Colon (tissue), 2 donors: ENCODE measurements around the gene RARB.

Experiments used
- FAIRE-seq: peaks from 2 replicates; lab custom pipeline; 2012; peaks lifted over from hg19 to GRCh38; lab: Jason Lieb, UNC
- donor health status: control.
- donor health status: control.

The RARB gene

GRCh38 chr3:25427942-25428788, at the start of gene RARB:
RARB (plus strand) TSS chr3:25428263; CDS start chr3:25428732, 469 bp downstream.
- no peak for FAIRE-seq

- FAIRE-seq, result no peak
Observed at GRCh38 chr3:25378786-25379311, 49.2 kb upstream of the RARB start.

- FAIRE-seq, result no peak
Observed at GRCh38 chr3:25380222-25380739, 47.8 kb upstream of the RARB start.

GRCh38 chr3:25381083-25381482, 47.0 kb upstream of the RARB start:
- no peak for FAIRE-seq

GRCh38 chr3:25384471-25384870, 43.6 kb upstream of the RARB start:
- FAIRE-seq, result no peak

GRCh38 chr3:25385807-25386460, 42.1 kb upstream of the RARB start:
- FAIRE-seq, result no peak

GRCh38 chr3:25386686-25387255, 41.3 kb upstream of the RARB start:
- FAIRE-seq, result no peak

- FAIRE-seq, result no peak
Observed at GRCh38 chr3:25390605-25391004, 37.5 kb upstream of the RARB start.

- FAIRE-seq, result no peak
Observed at GRCh38 chr3:25396251-25396650, 31.8 kb upstream of the RARB start.

GRCh38 chr3:25396686-25397085, 31.4 kb upstream of the RARB start:
- FAIRE-seq, result no peak

GRCh38 chr3:25397150-25397549, 30.9 kb upstream of the RARB start:
- FAIRE-seq, result no peak

- no peak for FAIRE-seq
Observed at GRCh38 chr3:25400587-25400986, 27.5 kb upstream of the RARB start.

- no peak for FAIRE-seq
Observed at GRCh38 chr3:25403968-25404367, 24.1 kb upstream of the RARB start.

GRCh38 chr3:25404569-25404968, 23.5 kb upstream of the RARB start:
- no peak for FAIRE-seq

GRCh38 chr3:25405335-25405734, 22.7 kb upstream of the RARB start:
- FAIRE-seq, result no peak

- FAIRE-seq, result no peak
Observed at GRCh38 chr3:25410703-25411102, 17.4 kb upstream of the RARB start.

GRCh38 chr3:25412269-25412668, 15.8 kb upstream of the RARB start:
- FAIRE-seq, result no peak

- no peak for FAIRE-seq
Observed at GRCh38 chr3:25416176-25416575, 11.9 kb upstream of the RARB start.

- no peak for FAIRE-seq
Observed at GRCh38 chr3:25418596-25418995, 9.5 kb upstream of the RARB start.

GRCh38 chr3:25419251-25419650, 8.8 kb upstream of the RARB start:
- no peak for FAIRE-seq

GRCh38 chr3:25420147-25420546, 7.9 kb upstream of the RARB start:
- FAIRE-seq, result no peak

- FAIRE-seq, result no peak
Observed at GRCh38 chr3:25420885-25421284, 7.2 kb upstream of the RARB start.

- FAIRE-seq, result no peak
Observed at GRCh38 chr3:25421747-25422146, 6.3 kb upstream of the RARB start.
